GM12865 (cell line): ENCODE data around the gene FCAR.
"Not testable (repeated sequence)": the region's sequence is repeated elsewhere in the genome, so short reads cannot be mapped to it uniquely, and the experiment has no call there.

Experiments
- DNase-seq: peaks from one replicate; pipeline ENCODE4 v3.0.0; 2010; ENCODE audit warnings: low read depth
- H3K4me3 ChIP-seq: 2 replicates; pipeline ENCODE4 v1.5.1; 2011; ENCODE audit warnings: mild to moderate bottlenecking, low read depth, low read length, control low read depth
- TF ChIP-seq, protein P1 (sequence below): IDR thresholded peaks from 2 replicates; pipeline ENCODE4 v1.5.1; 2011; ENCODE audit warnings: low read length, control low read depth, low read depth, inconsistent platforms; ENCODE audit not compliant: insufficient read depth; ENCODE audit errors: missing control alignments

FCAR gene

DNA sequence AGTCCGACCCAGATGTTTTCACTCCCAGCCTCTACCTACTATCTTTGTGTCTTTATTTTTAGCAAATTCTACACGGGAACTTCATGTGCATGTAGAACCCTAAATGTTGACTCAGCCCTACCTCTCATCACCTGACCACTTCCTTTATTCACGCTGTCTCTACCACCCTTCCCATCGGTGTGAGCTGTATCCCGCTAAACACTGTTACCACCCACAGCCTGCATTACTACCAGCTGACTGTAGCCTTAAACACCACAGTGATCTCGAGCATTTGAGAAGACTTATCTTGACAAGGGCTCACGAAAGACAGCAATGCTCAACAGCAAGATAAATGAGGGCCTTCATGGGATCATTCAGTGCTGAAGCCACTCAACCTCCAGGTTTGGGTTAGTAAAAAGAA, 47.0 kb downstream of the FCAR start:
- H3K4me3 ChIP-seq: no peak overlapping the region
- DNase-seq: no peak
- TF ChIP-seq, protein P1, sequence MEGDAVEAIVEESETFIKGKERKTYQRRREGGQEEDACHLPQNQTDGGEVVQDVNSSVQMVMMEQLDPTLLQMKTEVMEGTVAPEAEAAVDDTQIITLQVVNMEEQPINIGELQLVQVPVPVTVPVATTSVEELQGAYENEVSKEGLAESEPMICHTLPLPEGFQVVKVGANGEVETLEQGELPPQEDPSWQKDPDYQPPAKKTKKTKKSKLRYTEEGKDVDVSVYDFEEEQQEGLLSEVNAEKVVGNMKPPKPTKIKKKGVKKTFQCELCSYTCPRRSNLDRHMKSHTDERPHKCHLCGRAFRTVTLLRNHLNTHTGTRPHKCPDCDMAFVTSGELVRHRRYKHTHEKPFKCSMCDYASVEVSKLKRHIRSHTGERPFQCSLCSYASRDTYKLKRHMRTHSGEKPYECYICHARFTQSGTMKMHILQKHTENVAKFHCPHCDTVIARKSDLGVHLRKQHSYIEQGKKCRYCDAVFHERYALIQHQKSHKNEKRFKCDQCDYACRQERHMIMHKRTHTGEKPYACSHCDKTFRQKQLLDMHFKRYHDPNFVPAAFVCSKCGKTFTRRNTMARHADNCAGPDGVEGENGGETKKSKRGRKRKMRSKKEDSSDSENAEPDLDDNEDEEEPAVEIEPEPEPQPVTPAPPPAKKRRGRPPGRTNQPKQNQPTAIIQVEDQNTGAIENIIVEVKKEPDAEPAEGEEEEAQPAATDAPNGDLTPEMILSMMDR: no peak

DNA sequence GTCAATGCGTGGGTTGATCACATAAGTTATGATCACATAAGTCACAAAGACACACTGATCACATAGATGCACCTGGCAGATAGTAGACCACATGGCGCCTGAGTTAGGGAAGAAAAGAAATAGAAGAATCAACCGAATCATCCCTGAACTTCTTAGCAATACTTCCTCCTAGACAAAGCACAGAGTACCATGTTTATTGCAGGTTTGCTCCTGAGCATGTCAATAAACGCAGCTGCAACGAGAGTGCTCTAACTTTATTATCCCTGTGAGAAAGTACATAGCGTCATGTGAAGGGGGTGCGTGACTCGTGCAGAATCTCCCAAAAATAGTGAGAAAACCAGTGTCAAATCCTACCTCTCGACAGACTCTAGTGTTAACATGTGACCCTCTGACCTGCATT, 49.2 kb downstream of the FCAR start:
- DNase-seq: no peak
- TF ChIP-seq, protein P1: no peak
- H3K4me3 ChIP-seq: no peak overlapping the region

DNA sequence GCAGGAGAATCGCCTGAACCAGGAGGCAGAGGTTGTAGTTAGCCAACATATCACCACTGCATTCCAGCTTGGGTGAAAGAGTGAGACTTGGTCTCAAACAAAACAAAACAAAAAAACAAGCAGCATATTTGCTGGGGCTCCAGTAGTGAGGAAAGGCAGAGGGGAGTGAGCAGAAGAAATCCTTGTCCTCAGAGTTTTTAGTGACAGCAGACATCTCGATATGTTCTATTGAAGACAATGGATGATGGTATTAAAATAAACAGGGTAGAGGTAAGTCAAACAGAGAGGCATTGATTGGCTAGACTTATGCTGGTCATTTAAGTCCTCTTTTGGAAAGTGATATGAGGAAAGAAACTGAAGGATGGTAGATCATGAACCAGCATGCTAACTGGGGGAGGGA, 54.3 kb downstream of the FCAR start:
- DNase-seq: no peak
- no peak overlapping the region for H3K4me3 ChIP-seq
- TF ChIP-seq, protein P1: no peak

DNA sequence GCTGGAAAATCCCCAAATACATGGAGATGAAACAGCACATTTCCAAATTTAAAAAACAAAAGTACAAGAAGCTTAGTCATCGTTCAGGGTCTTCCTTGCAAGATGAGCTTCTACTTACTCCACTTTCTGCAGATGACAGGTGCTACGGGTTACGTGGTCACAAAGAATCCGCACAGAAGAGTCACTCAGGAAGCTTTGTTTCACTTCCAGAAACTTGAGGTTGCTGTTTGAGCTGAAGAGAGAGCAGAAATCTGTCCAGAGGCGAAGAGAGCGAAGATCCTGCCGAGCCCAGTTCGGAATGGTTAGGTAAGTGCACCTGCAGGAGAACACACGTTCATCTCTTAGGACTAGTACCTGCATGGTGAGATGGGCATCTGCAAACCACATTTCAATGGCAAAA, 63.9 kb downstream of the FCAR start:
- H3K4me3 ChIP-seq: peak overlapping the region; percentile 22
- DNase-seq: peak; percentile 93
- TF ChIP-seq, protein P1: no peak

DNA sequence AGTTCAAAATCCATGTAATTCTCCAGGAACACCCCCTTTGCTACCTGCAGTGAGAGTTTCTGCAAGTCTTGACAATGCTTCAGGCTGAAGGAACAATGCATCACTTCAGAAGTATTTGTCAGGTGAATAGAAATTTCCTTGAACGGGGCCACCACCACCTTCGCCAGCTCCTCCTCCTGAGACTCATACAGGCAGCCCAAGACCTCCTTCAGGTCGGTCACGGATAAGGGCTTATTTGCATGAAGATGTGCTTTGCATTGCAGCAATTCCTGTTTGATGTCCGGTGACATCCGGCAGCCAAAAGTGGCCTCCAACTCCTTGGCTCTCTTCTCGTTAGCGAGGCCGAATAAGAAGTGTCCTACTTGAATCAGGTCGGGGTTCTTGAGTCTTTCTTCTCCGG, 64.9 kb downstream of the FCAR start:
- peak overlapping the region; percentile 22 for H3K4me3 ChIP-seq

DNA sequence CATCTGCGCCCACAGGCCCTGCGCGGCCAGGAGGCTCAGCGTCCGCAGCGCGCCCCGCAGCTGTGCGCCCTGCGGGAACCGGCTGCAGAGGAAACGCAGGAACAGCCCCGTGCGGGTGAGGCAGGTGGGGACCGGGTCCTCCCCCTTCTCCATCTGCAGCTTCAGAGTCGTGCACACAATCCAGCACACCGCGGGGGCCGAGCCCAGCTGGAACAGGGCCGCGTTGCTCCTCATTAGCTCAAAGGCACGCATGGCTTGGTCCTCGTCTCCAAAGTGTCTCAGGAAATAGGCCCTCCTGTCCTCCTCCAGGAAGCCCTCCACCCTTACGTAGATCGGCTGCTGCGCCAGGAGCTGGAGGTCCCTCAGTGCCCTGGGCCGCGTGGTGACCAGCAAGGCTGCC, 65.5 kb downstream of the FCAR start:
- H3K4me3 ChIP-seq, DNase-seq: not testable (repeated sequence)

More for the DNA sequence above, 64.9 kb downstream of the FCAR start:
- DNase-seq: peak; percentile 73
- TF ChIP-seq, protein P1: no peak
